GM23338 (cell line): ENCODE results near the gene MELTF. TPM values are rescaled to one million over a fixed set of nuclear protein-coding genes. Genes with fewer than 3 reads are reported as not detected.

Experiments used
- ATAC-seq: fragments of 200-7000 bp; cut with Tn5 transposase; 3 replicates; pipeline ENCODE4 v1.9.1; 2020
- DNase-seq: peaks from one replicate; pipeline ENCODE4 v3.0.0-alpha.2; 2015; ENCODE audit warnings: low spot score
- H2AFZ ChIP-seq: fragments of 200-600 bp; sonication (generic); 2 replicates; pipeline ENCODE4 v1.8.0; 2016; ENCODE audit warnings: antibody characterized with exemption, mild to moderate bottlenecking, moderate library complexity
- H3F3A ChIP-seq: fragments of 200-600 bp; sonication (generic); replicated peaks from 2 replicates; pipeline ENCODE4 v1.8.0; 2017; ENCODE audit warnings: antibody characterized with exemption, mixed run types, low read depth
- H3K27ac ChIP-seq: fragments of 200-600 bp; sonication (generic); 2 replicates; pipeline ENCODE4 v1.6.1; 2016; ENCODE audit warnings: low read depth
- H3K27me3 ChIP-seq: fragments of 200-600 bp; sonication (generic); 2 replicates; pipeline ENCODE4 v1.8.0; 2016; ENCODE audit warnings: mild to moderate bottlenecking, mixed run types, moderate library complexity; ENCODE audit not compliant: insufficient read depth
- H3K36me3 ChIP-seq: fragments of 200-600 bp; sonication (generic); 2 replicates; pipeline ENCODE4 v1.8.0; 2016; ENCODE audit warnings: mild to moderate bottlenecking; ENCODE audit not compliant: insufficient read depth
- H3K4me1 ChIP-seq: fragments of 200-600 bp; sonication (generic); 2 replicates; pipeline ENCODE4 v1.8.0; 2016; ENCODE audit warnings: mild to moderate bottlenecking, moderate library complexity; ENCODE audit not compliant: insufficient read depth
- H3K4me2 ChIP-seq: fragments of 200-600 bp; sonication (generic); 2 replicates; pipeline ENCODE4 v1.7.1; 2017; ENCODE audit warnings: mixed run types
- H3K4me3 ChIP-seq: fragments of 200-600 bp; sonication (generic); 2 replicates; pipeline ENCODE4 v1.6.1; 2016; ENCODE audit warnings: mixed run types
- H3K79me2 ChIP-seq: fragments of 200-600 bp; sonication (generic); replicated peaks from 2 replicates; pipeline ENCODE4 v1.8.0; 2017; ENCODE audit warnings: mild to moderate bottlenecking; ENCODE audit not compliant: insufficient read depth
- H3K9me2 ChIP-seq: fragments of 200-600 bp; sonication (generic); 2 replicates; pipeline ENCODE4 v1.8.0; 2017; ENCODE audit not compliant: insufficient read depth
- H4K20me1 ChIP-seq: fragments of 200-600 bp; sonication (generic); replicated peaks from 2 replicates; pipeline ENCODE4 v1.8.0; 2017; ENCODE audit warnings: mild to moderate bottlenecking; ENCODE audit not compliant: insufficient read depth
- H3K27ac Mint-ChIP-seq: 2 replicates; pipeline ENCODE4 v1.8.0; 2020; ENCODE audit warnings: inconsistent platforms, mild to moderate bottlenecking, moderate library complexity, mixed read lengths
- H3K27me3 Mint-ChIP-seq: 3 replicates; pipeline ENCODE4 v1.8.0; 2022; ENCODE audit warnings: low read depth, mild to moderate bottlenecking, moderate library complexity, mixed read lengths, inconsistent platforms; ENCODE audit not compliant: insufficient read depth, poor library complexity
- H3K36me3 Mint-ChIP-seq: 3 replicates; pipeline ENCODE4 v1.8.0; 2021; ENCODE audit warnings: low read depth, mild to moderate bottlenecking, inconsistent platforms, moderate library complexity, mixed read lengths
- H3K4me1 Mint-ChIP-seq: 3 replicates; pipeline ENCODE4 v1.8.0; 2020; ENCODE audit warnings: mild to moderate bottlenecking, inconsistent platforms, mixed read lengths
- H3K4me3 Mint-ChIP-seq: 3 replicates; pipeline ENCODE4 v1.8.0; 2021; ENCODE audit warnings: moderate library complexity, mild to moderate bottlenecking, inconsistent platforms, mixed read lengths
- H3K9me3 Mint-ChIP-seq: 3 replicates; pipeline ENCODE4 v1.8.0; 2020; ENCODE audit warnings: moderate library complexity, mild to moderate bottlenecking, inconsistent platforms, mixed read lengths
- CREB1 ChIP-seq: fragments of 250-450 bp; sonication (Bioruptor Pico); IDR thresholded peaks from 2 replicates; pipeline ENCODE4 v1.5.0; 2020; ENCODE audit warnings: low read depth, mild to moderate bottlenecking, moderate library complexity
- CTCF ChIP-seq, 2 experiments: fragments of 200-600 bp in 1 of 2; sonication (generic) in 1 of 2; conservative IDR thresholded peaks; 2 replicates each; pipeline versions ENCODE4 v1.5.1 to v1.6.1; 2016 to 2017; ENCODE audit warnings: antibody characterized with exemption in 2 of 2, low read depth in 2 of 2, mild to moderate bottlenecking in 2 of 2, moderate library complexity in 1 of 2
- EZH2 ChIP-seq: fragments of 200-600 bp; sonication (generic); IDR thresholded peaks from one replicate; pipeline ENCODE4 v1.8.0; 2017; ENCODE audit warnings: antibody characterized with exemption, mild to moderate bottlenecking, low read depth; ENCODE audit not compliant: unreplicated experiment
- EZH2phosphoT487 ChIP-seq: fragments of 200-600 bp; sonication (generic); IDR thresholded peaks from one replicate; pipeline ENCODE4 v1.8.1; 2018; ENCODE audit warnings: antibody characterized with exemption; ENCODE audit not compliant: unreplicated experiment
- JUNB ChIP-seq: IDR thresholded peaks from one replicate; pipeline ENCODE4 v1.6.1; 2016; ENCODE audit warnings: antibody characterized with exemption; ENCODE audit not compliant: unreplicated experiment
- NANOG ChIP-seq: IDR thresholded peaks from 2 replicates; pipeline ENCODE4 v1.6.1; 2016; ENCODE audit warnings: antibody characterized with exemption, borderline replicate concordance
- POLR2AphosphoS5 ChIP-seq: IDR thresholded peaks from 2 replicates; pipeline ENCODE4 v1.6.1; 2016; ENCODE audit warnings: antibody characterized with exemption, low read depth
- STAT1 ChIP-seq: IDR thresholded peaks from one replicate; pipeline ENCODE4 v1.6.1; 2016; ENCODE audit warnings: antibody characterized with exemption; ENCODE audit not compliant: unreplicated experiment
- ZNF114 ChIP-seq: fragments of 250-450 bp; sonication (Bioruptor Pico); IDR thresholded peaks from 2 replicates; pipeline ENCODE4 v1.5.0; 2020; ENCODE audit warnings: mild to moderate bottlenecking, moderate library complexity
- ZNF331 ChIP-seq: fragments of 250-450 bp; sonication (Bioruptor Pico); IDR thresholded peaks from 2 replicates; pipeline ENCODE4 v1.5.0; 2020; ENCODE audit warnings: low read depth, mild to moderate bottlenecking, moderate library complexity
- ZNF462 ChIP-seq: fragments of 250-450 bp; sonication (Bioruptor Pico); IDR thresholded peaks from 2 replicates; pipeline ENCODE4 v1.5.0; 2020; ENCODE audit warnings: mild to moderate bottlenecking, moderate library complexity
- polyA plus RNA-seq: library from polyadenylated mRNA; unstranded; fragments of >200 nt; fragmentation: Nextera tagmentation; extraction: Ambion mirVana; gene quantifications from 2 replicates; pipeline ENCODE4 v1.2.1, GENCODE V29; 2016
- total RNA-seq: library from RNA; depleted of rRNA; stranded (reverse); fragments of >200 nt; shearing (Covaris generic); gene quantifications from 2 replicates; pipeline ENCODE4 v1.2.3, GENCODE V29; 2014
- TF ChIP-seq, protein P1 (sequence below): IDR thresholded peaks from 2 replicates; pipeline ENCODE4 v1.6.1; 2016; ENCODE audit warnings: antibody characterized with exemption
- TF ChIP-seq, protein P2 (sequence below): IDR thresholded peaks from one replicate; pipeline ENCODE4 v1.6.1; 2018; ENCODE audit warnings: antibody characterized with exemption; ENCODE audit not compliant: unreplicated experiment

The MELTF gene
- total and polyA plus RNA-seq, 2 experiments from 2014 or later: 1.4 to 5.2 TPM

GRCh38 chr3:197076415-197076814, 46.8 kb upstream of the MELTF start:
- TF ChIP-seq ZNF462 (no peak), ZNF331 (CRISPR knock-in tag) (no peak), CTCF (conservative IDR thresholded peaks at IDR 0.05; ENCODE audit: low read depth in 2 of 2) (no peak), ZNF114 (CRISPR knock-in tag) (no peak), CREB1 (CRISPR knock-in tag) (no peak), EZH2phosphoT487 (no peak), NANOG (no peak), JUNB (no peak), STAT1 (no peak), POLR2AphosphoS5 (no peak), EZH2 (no peak)
- TF ChIP-seq, protein P1, sequence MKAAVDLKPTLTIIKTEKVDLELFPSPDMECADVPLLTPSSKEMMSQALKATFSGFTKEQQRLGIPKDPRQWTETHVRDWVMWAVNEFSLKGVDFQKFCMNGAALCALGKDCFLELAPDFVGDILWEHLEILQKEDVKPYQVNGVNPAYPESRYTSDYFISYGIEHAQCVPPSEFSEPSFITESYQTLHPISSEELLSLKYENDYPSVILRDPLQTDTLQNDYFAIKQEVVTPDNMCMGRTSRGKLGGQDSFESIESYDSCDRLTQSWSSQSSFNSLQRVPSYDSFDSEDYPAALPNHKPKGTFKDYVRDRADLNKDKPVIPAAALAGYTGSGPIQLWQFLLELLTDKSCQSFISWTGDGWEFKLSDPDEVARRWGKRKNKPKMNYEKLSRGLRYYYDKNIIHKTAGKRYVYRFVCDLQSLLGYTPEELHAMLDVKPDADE: no peak
- TF ChIP-seq, protein P2, sequence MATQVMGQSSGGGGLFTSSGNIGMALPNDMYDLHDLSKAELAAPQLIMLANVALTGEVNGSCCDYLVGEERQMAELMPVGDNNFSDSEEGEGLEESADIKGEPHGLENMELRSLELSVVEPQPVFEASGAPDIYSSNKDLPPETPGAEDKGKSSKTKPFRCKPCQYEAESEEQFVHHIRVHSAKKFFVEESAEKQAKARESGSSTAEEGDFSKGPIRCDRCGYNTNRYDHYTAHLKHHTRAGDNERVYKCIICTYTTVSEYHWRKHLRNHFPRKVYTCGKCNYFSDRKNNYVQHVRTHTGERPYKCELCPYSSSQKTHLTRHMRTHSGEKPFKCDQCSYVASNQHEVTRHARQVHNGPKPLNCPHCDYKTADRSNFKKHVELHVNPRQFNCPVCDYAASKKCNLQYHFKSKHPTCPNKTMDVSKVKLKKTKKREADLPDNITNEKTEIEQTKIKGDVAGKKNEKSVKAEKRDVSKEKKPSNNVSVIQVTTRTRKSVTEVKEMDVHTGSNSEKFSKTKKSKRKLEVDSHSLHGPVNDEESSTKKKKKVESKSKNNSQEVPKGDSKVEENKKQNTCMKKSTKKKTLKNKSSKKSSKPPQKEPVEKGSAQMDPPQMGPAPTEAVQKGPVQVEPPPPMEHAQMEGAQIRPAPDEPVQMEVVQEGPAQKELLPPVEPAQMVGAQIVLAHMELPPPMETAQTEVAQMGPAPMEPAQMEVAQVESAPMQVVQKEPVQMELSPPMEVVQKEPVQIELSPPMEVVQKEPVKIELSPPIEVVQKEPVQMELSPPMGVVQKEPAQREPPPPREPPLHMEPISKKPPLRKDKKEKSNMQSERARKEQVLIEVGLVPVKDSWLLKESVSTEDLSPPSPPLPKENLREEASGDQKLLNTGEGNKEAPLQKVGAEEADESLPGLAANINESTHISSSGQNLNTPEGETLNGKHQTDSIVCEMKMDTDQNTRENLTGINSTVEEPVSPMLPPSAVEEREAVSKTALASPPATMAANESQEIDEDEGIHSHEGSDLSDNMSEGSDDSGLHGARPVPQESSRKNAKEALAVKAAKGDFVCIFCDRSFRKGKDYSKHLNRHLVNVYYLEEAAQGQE: no peak
- Histone ChIP-seq H3K27ac (no peak overlapping the region), H3K4me3 (no peak overlapping the region), H3K36me3 (no peaks in the 10 kb centered on the region), H3F3A (no peaks in the 10 kb centered on the region), H3K27me3 (no peaks in the 10 kb centered on the region), H4K20me1 (no peaks in the 10 kb centered on the region), H3K4me2 (no peak overlapping the region), H3K9me2 (no peaks in the 10 kb centered on the region), H3K79me2 (no peaks in the 10 kb centered on the region), H3K4me1 (no peaks in the 10 kb centered on the region), H2AFZ (no peak overlapping the region)
- DNase-seq (no peak), ATAC-seq (no peak)
- no peak overlapping the region for H3K27ac Mint-ChIP-seq
- no peak overlapping the region for H3K4me3 Mint-ChIP-seq
- no peaks in the 10 kb centered on the region; the same call in 2 of the 3 replicates for H3K36me3 Mint-ChIP-seq
- H3K27me3 Mint-ChIP-seq: no peaks in the 10 kb centered on the region
- no peaks in the 10 kb centered on the region for H3K9me3 Mint-ChIP-seq
- no peaks in the 10 kb centered on the region for H3K4me1 Mint-ChIP-seq
